Effector memory CD8-positive, alpha-beta T cell (primary cell): Measurements from ENCODE around the gene APRT.
A peak's percentile ranks its signal among the peaks of the same experiment; 100 is the strongest.
"Not testable (repeated sequence)": the region's sequence is repeated elsewhere in the genome, so short reads cannot be mapped to it uniquely, and the experiment has no call there.

Experiments used
- ATAC-seq: fragments of 150-1000 bp; cut with Tn5 transposase; replicated peaks from 2 replicates; pipeline ENCODE4 v1.10.0; 2021; ENCODE audit warnings: mild to moderate bottlenecking, moderate library complexity
- DNase-seq, 3 experiments: peaks; one replicate each; pipeline ENCODE4 v3.0.0; 2021
- H3K27ac Mint-ChIP-seq, 2 donors: one replicate each; pipeline ENCODE4 v1.8.0; 2022; ENCODE audit warnings: mild to moderate bottlenecking in 2 of 2, mixed read lengths in 2 of 2, moderate library complexity in 2 of 2
- H3K27me3 Mint-ChIP-seq, 2 donors: one replicate each; pipeline ENCODE4 v1.8.0; 2022; ENCODE audit warnings: mixed read lengths in 2 of 2
- H3K36me3 Mint-ChIP-seq: one replicate; pipeline ENCODE4 v1.8.0; 2022; ENCODE audit warnings: mild to moderate bottlenecking, moderate library complexity, mixed read lengths; ENCODE audit not compliant: insufficient read depth
- H3K4me1 Mint-ChIP-seq, 2 donors: one replicate each; pipeline ENCODE4 v1.8.0; 2022; ENCODE audit warnings: low read depth in 2 of 2, mixed read lengths in 2 of 2
- H3K4me3 Mint-ChIP-seq, 2 donors: one replicate each; pipeline ENCODE4 v1.8.0; 2022; ENCODE audit warnings: mild to moderate bottlenecking in 2 of 2, mixed read lengths in 2 of 2, moderate library complexity in 2 of 2
- H3K9me3 Mint-ChIP-seq, 2 donors: one replicate each; pipeline ENCODE4 v1.8.0; 2022; ENCODE audit warnings: mixed read lengths in 2 of 2

The APRT gene

DNA sequence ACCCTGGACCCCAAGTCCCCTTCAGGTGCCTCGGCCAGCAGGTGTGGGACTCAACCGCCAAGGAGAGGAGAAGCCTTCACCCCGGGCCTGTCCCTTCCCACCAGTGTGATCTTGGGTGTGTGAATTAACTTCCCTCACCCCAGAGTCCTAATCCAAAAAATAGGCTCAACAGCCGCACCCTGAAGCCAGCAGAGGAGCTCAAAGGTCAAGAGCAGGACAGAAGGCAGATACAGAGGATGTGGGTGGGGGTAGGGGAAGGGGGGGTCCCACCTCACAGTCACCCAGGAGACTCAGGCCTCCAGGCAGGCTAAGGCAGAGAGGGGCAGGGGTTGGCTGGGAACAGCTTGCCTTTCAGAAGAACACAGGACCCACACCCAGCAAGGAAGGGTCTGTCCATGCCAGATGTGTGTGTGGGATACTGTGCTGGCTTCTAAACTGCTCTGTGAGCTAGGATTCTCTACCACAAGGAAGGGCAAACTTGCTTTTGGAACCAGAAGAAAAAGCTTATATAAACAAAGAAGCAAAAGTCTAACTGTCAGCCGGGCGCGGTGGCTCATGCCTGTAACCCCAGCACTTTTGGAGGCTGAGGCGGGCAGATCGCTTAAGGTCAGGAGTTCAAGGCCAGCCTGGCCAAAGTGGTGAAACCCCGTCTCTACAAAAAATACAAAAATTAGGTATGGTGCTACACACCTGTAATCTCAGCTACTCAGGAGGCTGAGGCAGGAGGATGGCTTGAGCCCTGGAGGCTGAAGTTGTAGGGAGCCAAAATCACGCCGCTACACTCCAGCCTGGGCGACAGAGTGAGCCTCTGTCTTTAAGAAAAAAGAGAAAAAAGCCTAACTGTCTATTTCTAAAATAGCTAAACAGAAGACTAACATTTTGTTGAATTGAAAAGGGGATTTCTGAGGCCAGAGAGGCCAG, 31.3 kb downstream of the APRT start:
- no peaks in the 10 kb centered on the region for H3K27me3 Mint-ChIP-seq
- H3K36me3 Mint-ChIP-seq = peaks cover 34% of the 10 kb centered on the region
- H3K4me3 Mint-ChIP-seq = peak overlapping the region; percentile 72 to 75
- peaks cover 57 to 61% of the 10 kb centered on the region in 2 donors for H3K4me1 Mint-ChIP-seq
- H3K27ac Mint-ChIP-seq = peak overlapping the region; percentile 90 to 91
- no peak for DNase-seq
- H3K9me3 Mint-ChIP-seq = no peaks in the 10 kb centered on the region
- no peak for ATAC-seq

DNA sequence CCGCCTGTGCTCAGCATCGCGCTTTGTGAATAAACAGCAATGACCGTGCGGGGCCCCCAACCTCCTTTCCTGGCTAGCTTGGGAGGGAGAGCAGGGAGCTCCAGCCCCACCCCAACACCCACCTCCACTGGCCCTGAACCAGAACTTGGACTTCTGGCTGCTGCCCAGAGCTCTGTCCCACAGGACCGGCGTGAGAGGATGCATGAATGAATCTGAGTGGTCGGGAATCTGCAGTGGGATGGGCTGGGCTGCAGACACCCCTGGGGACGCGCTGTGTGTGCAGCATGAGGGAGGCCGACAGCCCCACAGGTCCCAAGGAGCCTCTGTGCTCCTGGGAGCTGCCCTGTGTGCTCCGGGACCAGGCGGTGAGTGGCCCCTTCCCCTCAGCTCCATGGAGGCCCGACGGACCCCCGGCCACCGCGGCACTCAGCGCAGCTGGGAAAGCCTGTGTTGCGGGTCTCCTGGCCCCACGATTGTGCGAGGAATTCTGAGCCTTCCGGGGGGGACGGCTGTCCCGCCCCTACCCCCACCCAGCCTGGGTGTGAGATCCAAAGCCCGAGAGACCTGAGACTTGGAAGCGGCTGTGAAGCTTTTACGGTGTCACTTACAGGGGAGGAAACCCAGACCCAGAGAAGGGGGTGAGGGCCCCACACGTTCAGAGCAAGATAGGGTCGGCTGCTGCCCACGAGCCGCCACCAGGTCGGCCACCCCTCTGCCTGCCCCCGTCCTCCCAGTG, 32.2 kb downstream of the APRT start:
- H3K36me3 Mint-ChIP-seq = peaks cover 34% of the 10 kb centered on the region
- no peak for ATAC-seq
- peaks cover 57 to 65% of the 10 kb centered on the region in 2 donors for H3K4me1 Mint-ChIP-seq
- no peaks in the 10 kb centered on the region for H3K27me3 Mint-ChIP-seq
- peak overlapping the region; percentile 72 to 75 for H3K4me3 Mint-ChIP-seq
- H3K27ac Mint-ChIP-seq = peak overlapping the region; percentile 90 to 91
- no peaks in the 10 kb centered on the region for H3K9me3 Mint-ChIP-seq
- no peak for DNase-seq

GRCh38 chr16:88778541-88779065, 33.1 kb downstream of the APRT start:
- Mint-ChIP-seq H3K4me3 (peak overlapping the region in 1 of 2 donors; percentile 75), H3K36me3 (peaks cover 37% of the 10 kb centered on the region), H3K4me1 (peaks cover 55 to 71% of the 10 kb centered on the region in 2 donors), H3K27me3 (no peaks in the 10 kb centered on the region), H3K27ac (peak overlapping the region; percentile 58 to 91), H3K9me3 (no peaks in the 10 kb centered on the region)
- no peak for DNase-seq
- ATAC-seq = no peak

- ATAC-seq (no peak), DNase-seq (no peak)
- peak overlapping the region in 1 of 2 donors; percentile 75 for H3K4me3 Mint-ChIP-seq
- no peaks in the 10 kb centered on the region for H3K9me3 Mint-ChIP-seq
- H3K27me3 Mint-ChIP-seq = no peaks in the 10 kb centered on the region
- H3K4me1 Mint-ChIP-seq = peaks cover 51 to 67% of the 10 kb centered on the region in 2 donors
- peaks cover 35% of the 10 kb centered on the region for H3K36me3 Mint-ChIP-seq
- H3K27ac Mint-ChIP-seq = peak overlapping the region; percentile 58 to 91
Observed at GRCh38 chr16:88778271-88778525, 33.5 kb downstream of the APRT start.

DNA sequence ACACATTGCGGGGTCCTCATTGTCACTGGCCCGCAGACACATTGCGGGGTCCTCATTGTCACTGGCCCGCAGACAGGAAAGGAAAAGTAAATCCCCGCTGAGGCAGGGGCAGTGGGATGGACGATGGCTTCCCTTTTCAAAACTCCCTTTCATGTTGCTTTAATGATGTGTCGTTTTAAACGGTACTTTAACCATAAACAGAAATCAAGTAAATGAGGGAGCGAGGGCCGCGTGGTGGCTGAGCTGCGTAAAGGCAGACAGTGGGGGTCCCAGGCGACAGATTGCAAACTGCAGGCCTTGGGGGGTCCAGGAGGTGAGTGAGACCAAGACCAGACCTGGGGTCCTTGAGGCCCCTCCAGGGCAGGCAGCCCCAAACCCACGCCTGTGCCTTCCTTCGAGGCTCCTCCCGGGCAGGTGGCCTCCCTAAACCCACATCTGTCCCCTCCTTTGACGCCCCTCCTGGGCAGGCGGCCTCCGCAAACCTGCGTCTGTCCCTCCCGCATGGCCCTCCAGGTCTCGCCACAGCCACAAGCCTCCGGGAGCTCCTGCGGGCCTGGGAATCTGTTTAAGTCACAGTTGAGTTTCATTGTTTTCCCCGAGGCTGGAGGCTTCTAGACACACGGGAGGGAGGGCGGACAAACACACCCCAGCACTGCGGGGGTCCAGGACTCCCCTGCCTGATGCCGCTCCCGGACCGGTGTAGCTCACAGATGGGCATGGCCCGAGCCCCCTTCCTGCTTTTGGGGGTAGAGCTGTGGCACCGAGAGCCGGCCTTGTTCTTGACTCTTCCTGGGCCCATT, 34.1 kb downstream of the APRT start:
- Mint-ChIP-seq H3K9me3 (no peaks in the 10 kb centered on the region), H3K27ac (peak overlapping the region; percentile 58 to 91), H3K36me3 (peaks cover 31% of the 10 kb centered on the region), H3K27me3 (no peaks in the 10 kb centered on the region), H3K4me3 (peak overlapping the region in 1 of 2 donors; percentile 75), H3K4me1 (peaks cover 49 to 67% of the 10 kb centered on the region in 2 donors)
- ATAC-seq = no peak
- DNase-seq = no peak

- no peak for ATAC-seq
- DNase-seq = no peak
- no peaks in the 10 kb centered on the region for H3K9me3 Mint-ChIP-seq
- no peaks in the 10 kb centered on the region for H3K27me3 Mint-ChIP-seq
- no peak overlapping the region for H3K4me3 Mint-ChIP-seq
- H3K36me3 Mint-ChIP-seq = peaks cover 20% of the 10 kb centered on the region
- peaks cover 31 to 51% of the 10 kb centered on the region in 2 donors for H3K4me1 Mint-ChIP-seq
- peak overlapping the region; percentile 72 to 92 for H3K27ac Mint-ChIP-seq
Observed at GRCh38 chr16:88775825-88776224, 35.9 kb downstream of the APRT start.

- H3K4me1 Mint-ChIP-seq = peaks cover 22 to 44% of the 10 kb centered on the region in 2 donors
- H3K36me3 Mint-ChIP-seq = peaks cover 19% of the 10 kb centered on the region
- DNase-seq (no peak), ATAC-seq (no peak)
- H3K27ac Mint-ChIP-seq = peak overlapping the region; percentile 69 to 92
- H3K9me3 Mint-ChIP-seq = no peaks in the 10 kb centered on the region
- no peaks in the 10 kb centered on the region for H3K27me3 Mint-ChIP-seq
- no peak overlapping the region for H3K4me3 Mint-ChIP-seq
Observed at GRCh38 chr16:88774544-88775393, 37.0 kb downstream of the APRT start.

GRCh38 chr16:88773812-88774291, 37.9 kb downstream of the APRT start:
- Mint-ChIP-seq H3K4me1 (peaks cover 27 to 47% of the 10 kb centered on the region in 2 donors), H3K27ac (peak overlapping the region; percentile 85 to 92)
- no peak for DNase-seq

DNA sequence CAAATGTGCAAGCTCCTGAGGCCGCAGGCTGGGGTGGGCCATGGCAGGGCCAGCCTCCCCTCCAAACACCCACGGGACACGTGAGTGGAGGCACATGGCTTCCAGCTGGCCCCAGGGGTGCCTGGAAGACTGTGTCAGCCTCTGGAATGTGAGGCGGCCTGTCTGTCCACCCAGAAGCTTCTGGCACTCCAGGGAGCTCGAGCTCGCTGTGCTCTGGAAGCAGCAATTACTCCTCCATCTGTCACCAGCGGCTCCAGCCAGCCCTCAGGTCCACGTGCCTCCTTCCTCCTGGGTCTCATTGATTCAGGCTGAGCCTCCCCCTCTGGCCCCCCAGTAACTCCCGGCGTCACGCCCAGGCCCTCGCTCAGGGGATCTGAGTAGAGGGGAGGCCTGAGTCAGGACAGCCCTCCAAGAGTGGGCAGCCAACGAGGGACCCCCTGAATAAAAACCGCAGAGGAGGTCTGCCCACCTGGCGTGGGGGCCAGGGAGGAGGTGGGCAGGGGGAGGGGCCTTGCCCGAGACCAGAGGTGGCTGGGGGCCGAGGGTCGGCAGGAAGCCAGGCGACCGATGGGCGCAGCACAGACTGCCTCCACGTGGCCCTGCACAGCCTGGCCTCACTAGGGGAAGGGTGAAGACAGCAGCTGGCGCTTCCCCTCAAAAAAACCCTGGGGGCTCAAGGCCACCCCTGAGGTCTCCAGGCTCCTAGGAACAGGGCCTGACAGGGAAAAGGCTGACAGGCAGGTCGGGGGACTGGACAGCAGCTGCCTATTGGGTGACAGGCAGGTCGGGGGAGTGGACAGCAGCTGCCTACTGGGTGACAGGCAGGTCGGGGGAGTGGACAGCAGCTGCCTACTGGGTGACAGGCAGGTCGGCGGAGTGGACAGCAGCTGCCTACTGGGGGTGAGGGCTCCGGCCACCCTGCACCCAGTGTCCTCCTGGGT, 38.6 kb downstream of the APRT start:
- no peak for DNase-seq
- H3K27ac Mint-ChIP-seq = peak overlapping the region; percentile 85 to 92

More at GRCh38 chr16:88773812-88774291, 37.9 kb downstream of the APRT start:
- no peak for ATAC-seq
- Mint-ChIP-seq H3K9me3 (no peaks in the 10 kb centered on the region), H3K36me3 (peaks cover 27% of the 10 kb centered on the region), H3K27me3 (no peaks in the 10 kb centered on the region), H3K4me3 (peak overlapping the region in 1 of 2 donors; percentile 42)

DNA sequence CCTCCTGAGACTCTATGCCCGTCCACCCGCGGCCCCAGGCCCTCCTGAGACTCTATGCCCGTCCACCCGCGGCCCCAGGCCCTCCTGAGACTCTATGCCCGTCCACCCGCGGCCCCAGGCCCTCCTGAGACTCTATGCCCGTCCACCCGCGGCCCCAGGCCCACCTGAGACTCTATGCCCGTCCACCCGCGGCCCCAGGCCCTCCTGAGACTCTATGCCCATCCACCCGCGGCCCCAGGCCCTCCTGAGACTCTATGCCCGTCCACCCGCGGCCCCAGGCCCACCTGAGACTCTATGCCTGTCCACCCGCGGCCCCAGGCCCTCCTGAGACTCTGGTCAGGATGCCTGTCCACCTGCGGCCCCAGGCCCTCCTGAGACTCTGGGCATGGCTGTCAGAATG, 39.9 kb downstream of the APRT start:
- H3K9me3 Mint-ChIP-seq, H3K27me3 Mint-ChIP-seq, H3K4me3 Mint-ChIP-seq, ATAC-seq, DNase-seq, H3K27ac Mint-ChIP-seq: not testable (repeated sequence)
- H3K4me1 Mint-ChIP-seq = peaks cover 28 to 42% of the 10 kb centered on the region in 2 donors
- H3K36me3 Mint-ChIP-seq = peaks cover 11% of the 10 kb centered on the region

More for the DNA sequence above, 38.6 kb downstream of the APRT start:
- no peaks in the 10 kb centered on the region for H3K9me3 Mint-ChIP-seq
- H3K4me1 Mint-ChIP-seq = peaks cover 23 to 41% of the 10 kb centered on the region in 2 donors
- peaks cover 23% of the 10 kb centered on the region for H3K36me3 Mint-ChIP-seq
- ATAC-seq = no peak
- no peak overlapping the region for H3K4me3 Mint-ChIP-seq
- no peaks in the 10 kb centered on the region for H3K27me3 Mint-ChIP-seq

DNA sequence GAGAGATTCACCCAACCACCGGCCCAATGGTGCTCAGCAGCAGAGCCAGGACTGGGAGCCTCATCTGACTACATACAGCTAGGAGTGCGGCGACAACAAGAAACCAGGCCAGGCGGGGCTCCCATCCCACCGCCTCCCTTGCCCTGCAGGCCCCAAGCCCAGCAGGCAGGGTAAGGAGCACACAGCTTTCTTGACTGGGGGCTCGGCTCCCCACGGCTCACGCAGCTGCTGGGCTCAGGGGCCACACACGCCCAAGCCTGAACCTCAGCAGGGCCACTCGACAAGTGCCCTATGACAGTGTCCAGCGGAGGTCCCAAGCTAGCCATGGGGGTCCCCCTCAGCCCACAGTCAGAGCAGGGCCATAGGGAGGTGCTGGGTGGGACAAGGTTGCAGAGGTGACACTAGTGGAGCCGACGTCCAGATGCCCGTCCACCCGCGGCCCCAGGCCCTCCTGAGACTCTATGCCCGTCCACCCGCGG, 40.4 kb downstream of the APRT start:
- DNase-seq = no peak
- H3K4me3 Mint-ChIP-seq = peak overlapping the region in 1 of 2 donors; percentile 54
- H3K27me3 Mint-ChIP-seq = no peaks in the 10 kb centered on the region
- H3K4me1 Mint-ChIP-seq = peaks cover 26 to 41% of the 10 kb centered on the region in 2 donors
- H3K27ac Mint-ChIP-seq = peak overlapping the region; percentile 35 to 55
- H3K36me3 Mint-ChIP-seq = peaks cover 11% of the 10 kb centered on the region
- ATAC-seq = no peak
- no peaks in the 10 kb centered on the region for H3K9me3 Mint-ChIP-seq
